Transverse colon (tissue), 4 donors: ENCODE measurements around the gene RIN3. TPM values are rescaled to one million over a fixed set of nuclear protein-coding genes. Genes with fewer than 3 reads are reported as not detected.

ENCODE experiments used
- DNase-seq: peaks from one replicate; pipeline ENCODE4 v3.0.0-alpha.2; 2019
- H3K27ac ChIP-seq, 4 donors: fragments of 200-600 bp; sonication (generic); 2 replicates each; pipeline ENCODE4 v1.5.1; 2016 to 2018; ENCODE audit warnings: inconsistent platforms in 4 of 4
- H3K27me3 ChIP-seq: fragments of 200-600 bp; sonication (generic); 2 replicates; pipeline ENCODE4 v1.5.1; 2017; ENCODE audit warnings: inconsistent platforms
- H3K36me3 ChIP-seq, 4 donors: fragments of 200-600 bp; sonication (generic); 2 replicates each; pipeline ENCODE4 v1.5.1; 2017 to 2019; ENCODE audit warnings: inconsistent platforms in 4 of 4
- H3K4me1 ChIP-seq, 4 donors: fragments of 200-600 bp; sonication (generic); 2 replicates each; pipeline ENCODE4 v1.5.1; 2017 to 2020; ENCODE audit warnings: inconsistent platforms in 4 of 4
- H3K4me3 ChIP-seq, 4 donors: fragments of 200-600 bp; sonication (generic); 1 replicate in 1 of 4; 2 replicates in 3 of 4; pipeline versions ENCODE4 v1.5.1 to v1.6.1; 2017 to 2019; ENCODE audit warnings: inconsistent platforms in 4 of 4
- H3K9me3 ChIP-seq, 2 donors: fragments of 200-600 bp; sonication (generic); 2 replicates each; pipeline ENCODE4 v1.5.1; 2017 to 2019; ENCODE audit warnings: inconsistent platforms in 2 of 2
- EP300 ChIP-seq: sonication (generic); formaldehyde crosslinking; IDR thresholded peaks from one replicate; pipeline ENCODE4 v1.6.1; 2017; ENCODE audit warnings: antibody characterized with exemption, low read depth
- POLR2A ChIP-seq: fragments of 450-650 bp; IDR thresholded peaks from one replicate; pipeline ENCODE4 v1.6.1; 2016; ENCODE audit warnings: antibody characterized with exemption, mild to moderate bottlenecking, moderate library complexity
- POLR2AphosphoS5 ChIP-seq, 3 donors: sonication (generic); formaldehyde crosslinking; IDR thresholded peaks; one replicate each; pipeline ENCODE4 v1.6.1; 2016; ENCODE audit warnings: antibody characterized with exemption in 3 of 3
- WGBS, 2 donors: methylation state at CpG; one replicate each; pipeline ENCODE4 v1.1.5; 2018; ENCODE audit warnings: low coverage in 1 of 2; 5-methylcytosine and 5-hydroxymethylcytosine counted together
- in situ Hi-C, 4 donors: fragments of 200-750 bp; cut with MboI; loops; one replicate each; pipeline versions ENCODE4 v1.15.0 to v1.15.1; 2017; ENCODE audit warnings: low sequenced_read_pairs in 3 of 4, low pct_ligation_motif_present in 1 of 4, low pct_unique_long_range_greater_than_20kb in 1 of 4
- intact Hi-C: fragments of 100-400 bp; cut with DNase I; formaldehyde crosslinking; loops from one replicate; pipeline ENCODE4 v1.15.1; 2023; ENCODE audit warnings: low total_unique reads
- total RNA-seq, 4 donors: library from RNA; depleted of rRNA; stranded (reverse); fragments of >200 nt; gene quantifications; one replicate each; pipeline ENCODE4 v1.1.0, GENCODE V29; 2016
- TF ChIP-seq, protein P1 (sequence below), 5 experiments: fragments of 200-600 bp in 3 of 5; fragments of 450-650 bp in 2 of 5; sonication (generic) in 3 of 5; IDR thresholded peaks; 1 replicate in 2 of 5; 2 replicates in 3 of 5; pipeline ENCODE4 v1.5.1; 2016 to 2017; ENCODE audit warnings: antibody characterized with exemption in 5 of 5, inconsistent platforms in 3 of 5, mild to moderate bottlenecking in 2 of 5, moderate library complexity in 1 of 5

The RIN3 gene
- total RNA-seq, 4 donors from 2014 or later: 16.2 to 24.3 (median 20.7) TPM

GRCh38 chr14:92470811-92471210 is 42.8 kb upstream of the RIN3 start:
- WGBS, 2 donors: 100% methylated on average over 1 of the region's 1 CpG; no CpG with 5 or more reads in 1 of the 2 donors

DNA sequence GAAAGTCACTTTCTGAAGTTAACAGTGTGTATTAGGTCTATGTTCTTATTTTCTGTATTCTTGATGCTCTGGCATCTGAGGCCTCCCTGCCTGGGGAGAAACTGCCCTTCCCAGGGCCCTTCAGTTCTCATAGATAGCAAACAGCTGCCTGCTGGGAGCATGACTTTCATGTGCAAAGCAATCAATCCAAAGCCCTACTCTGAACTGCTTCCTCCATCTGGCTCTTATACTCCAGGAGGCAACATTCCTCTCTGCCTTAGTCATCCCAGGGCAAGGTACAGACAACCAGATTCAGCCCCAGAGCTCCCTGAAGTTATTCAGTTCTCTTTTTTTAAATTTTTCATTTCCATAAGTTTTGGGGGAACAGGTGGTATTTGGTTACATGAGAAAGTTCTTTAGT is 41.7 kb upstream of the RIN3 start:
- Histone ChIP-seq H3K4me1 (peaks cover 0 to 9% (median 0%) of the 10 kb centered on the region in 4 donors), H3K4me3 (no peak overlapping the region), H3K36me3 (no peaks in the 10 kb centered on the region), H3K9me3 (no peaks in the 10 kb centered on the region), H3K27me3 (no peaks in the 10 kb centered on the region), H3K27ac (no peak overlapping the region)
- peak; percentile 15 for DNase-seq
- no peak for TF ChIP-seq POLR2AphosphoS5 (IDR thresholded peaks at IDR 0.05)
- intact Hi-C loops: no loop called here
- in situ Hi-C loops: loop anchor here in 1 of 4 donors (25.0 kb wide), 1 partner anchor 335 kb away; no protein-coding TSS in a partner anchor

More at GRCh38 chr14:92470811-92471210, 42.8 kb upstream of the RIN3 start:
- Histone ChIP-seq H3K9me3 (no peaks in the 10 kb centered on the region), H3K27ac (no peak overlapping the region), H3K36me3 (no peaks in the 10 kb centered on the region), H3K4me3 (no peak overlapping the region), H3K27me3 (no peaks in the 10 kb centered on the region), H3K4me1 (peaks cover 0 to 9% (median 0%) of the 10 kb centered on the region in 4 donors)
- no peak for DNase-seq
- in situ Hi-C loops: loop anchor here in 1 of 4 donors (25.0 kb wide), 1 partner anchor 334 kb away; no protein-coding TSS in a partner anchor
- TF ChIP-seq, protein P1, sequence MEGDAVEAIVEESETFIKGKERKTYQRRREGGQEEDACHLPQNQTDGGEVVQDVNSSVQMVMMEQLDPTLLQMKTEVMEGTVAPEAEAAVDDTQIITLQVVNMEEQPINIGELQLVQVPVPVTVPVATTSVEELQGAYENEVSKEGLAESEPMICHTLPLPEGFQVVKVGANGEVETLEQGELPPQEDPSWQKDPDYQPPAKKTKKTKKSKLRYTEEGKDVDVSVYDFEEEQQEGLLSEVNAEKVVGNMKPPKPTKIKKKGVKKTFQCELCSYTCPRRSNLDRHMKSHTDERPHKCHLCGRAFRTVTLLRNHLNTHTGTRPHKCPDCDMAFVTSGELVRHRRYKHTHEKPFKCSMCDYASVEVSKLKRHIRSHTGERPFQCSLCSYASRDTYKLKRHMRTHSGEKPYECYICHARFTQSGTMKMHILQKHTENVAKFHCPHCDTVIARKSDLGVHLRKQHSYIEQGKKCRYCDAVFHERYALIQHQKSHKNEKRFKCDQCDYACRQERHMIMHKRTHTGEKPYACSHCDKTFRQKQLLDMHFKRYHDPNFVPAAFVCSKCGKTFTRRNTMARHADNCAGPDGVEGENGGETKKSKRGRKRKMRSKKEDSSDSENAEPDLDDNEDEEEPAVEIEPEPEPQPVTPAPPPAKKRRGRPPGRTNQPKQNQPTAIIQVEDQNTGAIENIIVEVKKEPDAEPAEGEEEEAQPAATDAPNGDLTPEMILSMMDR (IDR thresholded peaks at IDR 0.05): no peak
- intact Hi-C loops: no loop called here

GRCh38 chr14:92472860-92473259 is 40.7 kb upstream of the RIN3 start:
- H3K9me3 ChIP-seq: no peaks in the 10 kb centered on the region
- H3K36me3 ChIP-seq: no peaks in the 10 kb centered on the region
- 96% methylated on average over 1 of the region's 1 CpG; no CpG with 5 or more reads in 1 of the 2 donors for WGBS, 2 donors
- no peak overlapping the region for H3K4me3 ChIP-seq
- intact Hi-C loops (no loop called here), in situ Hi-C loops (loop anchor here in 1 of 4 donors (25.0 kb wide), 1 partner anchor 336 kb away; no protein-coding TSS in a partner anchor)
- peak; percentile 6 for DNase-seq
- no peaks in the 10 kb centered on the region for H3K27me3 ChIP-seq
- TF ChIP-seq POLR2A (no peak), POLR2AphosphoS5 (IDR thresholded peaks at IDR 0.05) (no peak), EP300 (no peak)
- TF ChIP-seq, protein P1 (IDR thresholded peaks at IDR 0.05): no peak
- peak overlapping the region in 2 of 4 donors; percentile 2 to 11 for H3K27ac ChIP-seq
- peaks cover 0 to 9% (median 0%) of the 10 kb centered on the region in 4 donors for H3K4me1 ChIP-seq

- Histone ChIP-seq H3K4me3 (no peak overlapping the region), H3K27ac (peak overlapping the region in 2 of 4 donors; percentile 2 to 11), H3K36me3 (no peaks in the 10 kb centered on the region), H3K9me3 (no peaks in the 10 kb centered on the region), H3K27me3 (no peaks in the 10 kb centered on the region), H3K4me1 (peaks cover 0 to 9% (median 0%) of the 10 kb centered on the region in 4 donors)
- TF ChIP-seq POLR2AphosphoS5 (IDR thresholded peaks at IDR 0.05): peak in 1 of 3 donors; percentile 10
- TF ChIP-seq, protein P1 (IDR thresholded peaks at IDR 0.05): no peak
- WGBS, 2 donors: 74 to 80% methylated on average over 1 to 9 of the region's 9 CpGs
- in situ Hi-C loops: loop anchor here in 1 of 4 donors (25.0 kb wide), 1 partner anchor 336 kb away; no protein-coding TSS in a partner anchor
- DNase-seq: peak; percentile 16
- intact Hi-C loops: no loop called here
These were observed 40.2 kb upstream of the RIN3 start for GRCh38 chr14:92473261-92473968.
